UCSD-AML1 (cell line): Measurements from ENCODE around the gene CUBN.

Experiments
- DNase-seq: peaks from one replicate; lab custom pipeline; 2025; ENCODE audit not compliant: unreplicated experiment; lab: John Stamatoyannopoulos, UW

Gene CUBN

GRCh38 chr10:17129741-17130140 is at the start of gene CUBN:
CUBN (minus strand) TSS chr10:17129811; CDS start chr10:17129765, 46 bp downstream.
- no peak for DNase-seq

- DNase-seq = no peak
These were observed 49.4 kb upstream of the CUBN start for GRCh38 chr10:17179002-17179401.

- no peak for DNase-seq
These were observed 48.4 kb upstream of the CUBN start for GRCh38 chr10:17178006-17178405.

- DNase-seq = no peak
These were observed 47.4 kb upstream of the CUBN start for GRCh38 chr10:17177014-17177413.

- DNase-seq = no peak
These were observed 46.5 kb upstream of the CUBN start for GRCh38 chr10:17176091-17176490.

- no peak for DNase-seq
These were observed 45.9 kb upstream of the CUBN start for GRCh38 chr10:17175551-17175950.

- no peak for DNase-seq
These were observed 45.0 kb upstream of the CUBN start for GRCh38 chr10:17174626-17175025.

- no peak for DNase-seq
These were observed 41.6 kb upstream of the CUBN start for GRCh38 chr10:17171141-17171641.

- DNase-seq = no peak
These were observed 40.2 kb upstream of the CUBN start for GRCh38 chr10:17169803-17170202.

GRCh38 chr10:17166699-17167098 is 37.1 kb upstream of the CUBN start:
- DNase-seq = no peak

- no peak for DNase-seq
These were observed 33.2 kb upstream of the CUBN start for GRCh38 chr10:17162828-17163227.

- no peak for DNase-seq
These were observed 32.2 kb upstream of the CUBN start for GRCh38 chr10:17161775-17162174.

- no peak for DNase-seq
These were observed 27.4 kb upstream of the CUBN start for GRCh38 chr10:17157024-17157423.

GRCh38 chr10:17155826-17156225 is 26.2 kb upstream of the CUBN start:
- DNase-seq = no peak

GRCh38 chr10:17154116-17154515 is 24.5 kb upstream of the CUBN start:
- DNase-seq = no peak

- DNase-seq = no peak
These were observed 23.7 kb upstream of the CUBN start for GRCh38 chr10:17153321-17153720.

GRCh38 chr10:17151716-17152115 is 22.1 kb upstream of the CUBN start:
- DNase-seq = no peak

GRCh38 chr10:17147884-17148489 is 18.4 kb upstream of the CUBN start:
- no peak for DNase-seq

GRCh38 chr10:17146892-17147291 is 17.3 kb upstream of the CUBN start:
- no peak for DNase-seq

- no peak for DNase-seq
These were observed 15.6 kb upstream of the CUBN start for GRCh38 chr10:17145239-17145638.

GRCh38 chr10:17144757-17145156 is 15.1 kb upstream of the CUBN start:
- no peak for DNase-seq

GRCh38 chr10:17144032-17144431 is 14.4 kb upstream of the CUBN start:
- DNase-seq = no peak

GRCh38 chr10:17143055-17143690 is 13.6 kb upstream of the CUBN start:
- no peak for DNase-seq
